IgD-negative memory B cell (primary cell): ENCODE data around the gene IFFO2. TPM values are rescaled to one million over a fixed set of nuclear protein-coding genes. Genes with fewer than 3 reads are reported as not detected.

Experiments
- H3K27ac Mint-ChIP-seq, 3 donors: one replicate each; pipeline ENCODE4 v1.8.0; 2020 to 2022; ENCODE audit warnings: mild to moderate bottlenecking in 3 of 3, mixed read lengths in 3 of 3, moderate library complexity in 1 of 3
- H3K27me3 Mint-ChIP-seq: one replicate; pipeline ENCODE4 v1.8.0; 2021; ENCODE audit warnings: mixed read lengths
- H3K36me3 Mint-ChIP-seq: one replicate; pipeline ENCODE4 v1.8.0; 2020; ENCODE audit warnings: mild to moderate bottlenecking, mixed read lengths
- H3K4me1 Mint-ChIP-seq, 3 donors: one replicate each; pipeline ENCODE4 v1.8.0; 2020 to 2022; ENCODE audit warnings: mixed read lengths in 3 of 3, mild to moderate bottlenecking in 1 of 3
- H3K4me3 Mint-ChIP-seq, 4 donors: one replicate each; pipeline ENCODE4 v1.8.0; 2020 to 2022; ENCODE audit warnings: mild to moderate bottlenecking in 4 of 4, mixed read lengths in 4 of 4, moderate library complexity in 3 of 4
- H3K9me3 Mint-ChIP-seq, 3 donors: one replicate each; pipeline ENCODE4 v1.8.0; 2020 to 2021; ENCODE audit warnings: mixed read lengths in 3 of 3, mild to moderate bottlenecking in 1 of 3
- polyA plus RNA-seq: library from polyadenylated mRNA; unstranded; fragments of 300-500 nt; fragmentation: Illumina TruSeq; gene quantifications from one replicate; pipeline ENCODE4 v1.2.3, GENCODE V29; 2021

Gene IFFO2
- polyA plus RNA-seq, 1 donor from 2014 or later = 1.5 TPM

DNA sequence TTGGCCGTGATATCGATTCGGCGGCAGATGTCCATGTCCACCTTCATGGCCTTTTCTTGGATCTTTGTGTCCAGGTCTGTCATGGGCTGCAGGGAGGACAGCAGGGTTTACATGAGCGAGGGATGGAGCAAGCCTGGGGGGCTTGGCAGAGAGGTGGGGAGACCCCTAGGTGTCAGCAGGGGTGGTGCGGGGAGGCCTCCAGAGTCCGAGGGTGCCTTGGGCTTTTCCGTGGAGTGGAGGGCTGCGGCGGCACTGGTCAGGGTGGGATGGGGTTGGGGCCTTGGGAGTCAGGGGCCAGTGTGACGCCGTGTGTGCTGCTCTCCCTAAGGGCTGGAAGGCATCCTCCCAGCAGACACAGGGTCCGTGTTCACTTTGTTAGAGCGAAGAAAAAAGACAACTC is 38.1 kb downstream of the IFFO2 start:
- Mint-ChIP-seq H3K27ac (peak overlapping the region; percentile 36 to 91 (median 73)), H3K27me3 (no peaks in the 10 kb centered on the region), H3K9me3 (no peaks in the 10 kb centered on the region), H3K4me3 (no peak overlapping the region), H3K4me1 (peaks cover 2 to 7% (median 3%) of the 10 kb centered on the region in 3 donors), H3K36me3 (peaks cover 5% of the 10 kb centered on the region)

- Mint-ChIP-seq H3K4me1 (peaks cover 0 to 6% (median 4%) of the 10 kb centered on the region in 3 donors), H3K27me3 (no peaks in the 10 kb centered on the region), H3K27ac (peak overlapping the region in 1 of 3 donors; percentile 63), H3K4me3 (no peak overlapping the region), H3K36me3 (peaks cover 5% of the 10 kb centered on the region), H3K9me3 (no peaks in the 10 kb centered on the region)
These were observed 39.2 kb downstream of the IFFO2 start for GRCh38 chr1:18917071-18917799.

DNA sequence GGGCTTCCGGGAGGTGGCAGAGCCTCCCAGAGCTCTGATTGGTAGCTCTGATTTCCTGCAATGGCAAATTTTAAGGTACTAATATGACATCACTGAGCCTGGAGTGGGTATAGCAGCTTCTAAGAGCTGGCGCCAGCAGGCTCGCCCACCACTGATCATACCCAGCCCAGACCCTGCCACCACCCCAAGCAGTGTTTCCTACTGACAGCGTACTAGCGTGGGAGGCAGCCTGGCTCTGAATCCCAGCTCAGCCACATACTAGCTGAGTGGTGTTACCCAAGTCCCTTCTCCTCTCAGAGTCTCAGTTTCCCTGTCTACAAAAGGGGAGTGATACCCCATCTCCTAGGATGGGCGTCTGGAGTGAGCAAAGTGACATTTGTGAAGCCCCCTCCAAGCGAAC is 41.1 kb downstream of the IFFO2 start:
- H3K27me3 Mint-ChIP-seq = no peaks in the 10 kb centered on the region
- peaks cover 5% of the 10 kb centered on the region for H3K36me3 Mint-ChIP-seq
- H3K27ac Mint-ChIP-seq = no peak overlapping the region
- H3K9me3 Mint-ChIP-seq = no peaks in the 10 kb centered on the region
- peaks cover 0 to 6% (median 4%) of the 10 kb centered on the region in 3 donors for H3K4me1 Mint-ChIP-seq
- no peak overlapping the region for H3K4me3 Mint-ChIP-seq

DNA sequence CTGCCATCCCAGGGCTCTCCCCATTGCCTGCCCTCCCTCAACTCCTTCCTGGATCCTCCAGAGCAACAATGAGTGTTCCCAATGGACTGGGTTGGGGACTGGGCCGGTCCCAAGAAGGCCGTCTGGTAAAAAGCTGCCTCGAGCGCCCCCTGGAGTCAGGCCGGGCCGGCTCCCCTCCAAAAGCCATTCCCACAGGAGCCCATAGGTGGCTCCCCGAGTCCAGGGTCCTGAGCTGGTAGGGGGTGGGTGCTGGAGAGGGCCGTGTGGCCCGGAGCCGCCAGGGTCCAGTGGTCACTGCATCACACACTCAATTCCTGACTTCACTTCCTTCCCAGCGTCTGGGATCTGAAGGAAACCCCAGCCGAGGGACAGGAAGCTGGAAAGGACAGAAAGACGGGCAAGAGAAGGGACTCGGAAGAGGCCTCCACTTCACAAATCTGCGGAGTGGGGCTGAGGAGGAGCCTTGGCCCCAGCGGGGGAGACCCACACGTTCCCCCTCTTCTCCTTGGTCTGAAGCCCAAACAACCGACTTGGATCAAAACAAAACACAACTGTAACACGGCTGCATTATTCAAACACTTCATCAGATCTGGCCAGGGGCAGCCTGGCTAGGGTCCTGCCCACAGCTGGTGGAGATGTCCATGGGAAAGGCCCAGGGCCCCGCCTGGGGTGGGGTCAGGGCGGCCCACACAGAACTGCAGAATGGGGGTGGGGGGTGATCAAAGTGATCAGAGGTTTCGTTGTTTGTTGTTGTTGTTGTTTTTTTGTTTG is 43.2 kb downstream of the IFFO2 start:
- no peak overlapping the region for H3K4me3 Mint-ChIP-seq
- H3K36me3 Mint-ChIP-seq = peaks cover 8% of the 10 kb centered on the region

GRCh38 chr1:18912550-18912949 is 43.9 kb downstream of the IFFO2 start:
- Mint-ChIP-seq H3K27me3 (no peaks in the 10 kb centered on the region), H3K9me3 (no peaks in the 10 kb centered on the region), H3K27ac (no peak overlapping the region), H3K4me1 (peaks cover 5 to 17% (median 15%) of the 10 kb centered on the region in 3 donors), H3K36me3 (peaks cover 10% of the 10 kb centered on the region), H3K4me3 (no peak overlapping the region)

More for the DNA sequence above, 43.2 kb downstream of the IFFO2 start:
- Mint-ChIP-seq H3K27me3 (no peaks in the 10 kb centered on the region), H3K9me3 (no peaks in the 10 kb centered on the region), H3K27ac (peak overlapping the region; percentile 73 to 79 (median 77)), H3K4me1 (peaks cover 0 to 10% (median 8%) of the 10 kb centered on the region in 3 donors)

GRCh38 chr1:18908911-18909771 is 47.3 kb downstream of the IFFO2 start:
- H3K4me3 Mint-ChIP-seq = peak overlapping the region in 1 of 4 donors; percentile 67
- H3K4me1 Mint-ChIP-seq = peaks cover 10 to 23% (median 17%) of the 10 kb centered on the region in 3 donors
- no peaks in the 10 kb centered on the region for H3K27me3 Mint-ChIP-seq
- H3K36me3 Mint-ChIP-seq = peaks cover 10% of the 10 kb centered on the region
- H3K27ac Mint-ChIP-seq = peak overlapping the region; percentile 10 to 84 (median 75)
- no peaks in the 10 kb centered on the region for H3K9me3 Mint-ChIP-seq

GRCh38 chr1:18907917-18908845 is 48.3 kb downstream of the IFFO2 start:
- H3K36me3 Mint-ChIP-seq = peaks cover 10% of the 10 kb centered on the region
- H3K27ac Mint-ChIP-seq = peak overlapping the region; percentile 75 to 94 (median 84)
- H3K4me1 Mint-ChIP-seq = peaks cover 13 to 29% (median 20%) of the 10 kb centered on the region in 3 donors
- H3K9me3 Mint-ChIP-seq = no peaks in the 10 kb centered on the region
- no peaks in the 10 kb centered on the region for H3K27me3 Mint-ChIP-seq
- peak overlapping the region; percentile 66 to 91 (median 74) for H3K4me3 Mint-ChIP-seq

- Mint-ChIP-seq H3K9me3 (no peaks in the 10 kb centered on the region), H3K4me1 (peaks cover 13 to 27% (median 21%) of the 10 kb centered on the region in 3 donors), H3K36me3 (peaks cover 10% of the 10 kb centered on the region), H3K4me3 (peak overlapping the region in 3 of 4 donors; percentile 81 to 91 (median 82)), H3K27ac (peak overlapping the region; percentile 80 to 84 (median 82)), H3K27me3 (no peaks in the 10 kb centered on the region)
These were observed 49.2 kb downstream of the IFFO2 start for GRCh38 chr1:18907021-18907916.

DNA sequence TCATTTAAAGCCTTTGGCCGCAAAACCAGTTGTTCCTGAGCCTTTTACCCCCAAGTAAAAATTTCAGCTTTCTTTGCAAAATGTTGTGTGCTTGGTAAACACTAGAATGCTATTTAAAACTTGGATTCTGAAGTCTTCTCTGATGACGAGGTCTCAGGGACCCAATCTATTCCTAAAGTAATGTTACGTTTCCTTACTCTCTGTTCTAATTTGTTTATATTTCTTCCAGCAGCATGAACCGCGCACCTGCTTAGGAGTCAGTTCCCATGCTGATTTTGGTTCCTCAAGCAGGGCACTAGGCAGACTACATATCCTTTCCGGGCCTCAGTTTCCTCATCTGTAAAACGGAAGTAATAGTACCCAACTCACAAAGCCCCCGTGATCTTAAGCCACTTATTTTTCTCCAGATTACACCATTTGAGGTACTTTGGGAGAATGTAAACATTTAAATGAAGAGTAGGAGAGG is 53.2 kb downstream of the IFFO2 start:
- Mint-ChIP-seq H3K36me3 (peaks cover 6% of the 10 kb centered on the region), H3K9me3 (no peaks in the 10 kb centered on the region), H3K4me1 (peaks cover 16 to 29% (median 19%) of the 10 kb centered on the region in 3 donors), H3K4me3 (peak overlapping the region; percentile 77 to 97 (median 94)), H3K27ac (peak overlapping the region; percentile 25 to 99 (median 61)), H3K27me3 (no peaks in the 10 kb centered on the region)

GRCh38 chr1:18902523-18903290 is 53.8 kb downstream of the IFFO2 start, which contains the start of gene ALDH4A1:
ALDH4A1 (minus strand) TSS chr1:18902555; CDS start chr1:18902523, 32 bp downstream.
- Mint-ChIP-seq H3K27me3 (no peaks in the 10 kb centered on the region), H3K4me3 (peak within 1 kb of the TSS; percentile 77 to 97 (median 94)), H3K4me1 (peaks cover 11 to 23% (median 14%) of the 10 kb centered on the region in 3 donors), H3K36me3 (peaks cover 4% of the 10 kb centered on the region), H3K9me3 (no peaks in the 10 kb centered on the region), H3K27ac (peak within 1 kb of the TSS; percentile 75 to 99 (median 94))

DNA sequence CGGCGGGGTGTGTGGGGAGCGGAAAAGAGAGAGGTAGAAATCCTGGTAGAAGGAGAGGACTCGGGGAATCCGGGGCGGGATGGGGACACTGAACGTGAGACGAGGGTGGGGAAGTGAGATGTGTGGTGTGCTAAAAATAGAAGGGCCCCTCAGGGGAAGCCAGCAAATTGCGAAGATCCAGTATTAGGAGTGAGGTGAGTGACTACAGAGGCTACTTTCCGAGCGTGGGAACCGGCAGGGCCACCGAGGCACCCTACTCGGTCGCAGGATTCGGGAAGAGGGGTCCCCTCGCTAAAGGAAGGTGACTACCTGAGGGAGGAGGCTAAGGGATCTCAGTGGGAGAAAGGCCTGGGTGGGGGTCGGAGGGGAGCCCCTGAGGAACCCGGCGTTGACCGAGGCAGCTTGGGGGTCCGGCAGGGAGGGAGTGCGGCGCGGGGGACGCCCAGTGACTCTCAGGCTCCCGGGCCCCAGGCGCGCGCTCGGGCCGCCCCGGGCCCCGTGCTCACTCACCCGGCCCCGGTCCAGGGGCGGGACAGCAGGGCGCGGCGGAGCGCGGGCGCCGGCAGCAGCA is 54.4 kb downstream of the IFFO2 start:
- Mint-ChIP-seq H3K27me3 (no peaks in the 10 kb centered on the region), H3K27ac (peak overlapping the region; percentile 75 to 99 (median 94)), H3K36me3 (peaks cover 4% of the 10 kb centered on the region), H3K9me3 (no peaks in the 10 kb centered on the region), H3K4me1 (peaks cover 8 to 21% (median 12%) of the 10 kb centered on the region in 3 donors), H3K4me3 (peak overlapping the region; percentile 77 to 97 (median 94))
